ENCODE measurements around the gene VPS33A. TPM values are rescaled to one million over a fixed set of nuclear protein-coding genes. Genes with fewer than 3 reads are reported as not detected.

The VPS33A gene
- total and polyA plus RNA-seq, 2 experiments from 2014 or later = 19.5 to 48.0 TPM

GRCh38 chr12:122235741-122236140 lies 30.6 kb downstream of the VPS33A start:
- Histone ChIP-seq H3K9me2 (ENCODE audit: insufficient read depth) (no peaks in the 10 kb centered on the region), H3K79me2 (replicated peaks; ENCODE audit: insufficient read depth) (no peaks in the 10 kb centered on the region), H2AFZ (no peak overlapping the region), H3K27ac (ENCODE audit: low read depth) (no peak overlapping the region), H4K20me1 (replicated peaks; ENCODE audit: insufficient read depth) (no peaks in the 10 kb centered on the region), H3K36me3 (ENCODE audit: insufficient read depth) (peaks cover 4% of the 10 kb centered on the region; the same call in 1 of the 2 replicates), H3F3A (replicated peaks; ENCODE audit: low read depth) (no peaks in the 10 kb centered on the region), H3K4me1 (ENCODE audit: insufficient read depth) (no peaks in the 10 kb centered on the region), H3K4me2 (no peak overlapping the region), H3K27me3 (ENCODE audit: insufficient read depth) (no peaks in the 10 kb centered on the region), H3K4me3 (no peak overlapping the region)
- ATAC-seq (no peak), DNase-seq (ENCODE audit: low spot score) (no peak)
- no peak overlapping the region for H3K4me3 Mint-ChIP-seq
- H3K27me3 Mint-ChIP-seq (ENCODE audit: insufficient read depth, low read depth, poor library complexity) = peaks cover 2% of the 10 kb centered on the region
- H3K27ac Mint-ChIP-seq = no peak overlapping the region
- peaks cover 48% of the 10 kb centered on the region for H3K36me3 Mint-ChIP-seq (ENCODE audit: low read depth)
- H3K4me1 Mint-ChIP-seq = no peaks in the 10 kb centered on the region
- H3K9me3 Mint-ChIP-seq = no peaks in the 10 kb centered on the region; the same call in 2 of the 3 replicates
- TF ChIP-seq STAT1 (IDR thresholded peaks at IDR 0.05; ENCODE audit: unreplicated experiment) = no peak
- no peak for TF ChIP-seq CREB1 (CRISPR knock-in tag; IDR thresholded peaks at IDR 0.05; ENCODE audit: low read depth)
- TF ChIP-seq REST (IDR thresholded peaks at IDR 0.05; ENCODE audit: unreplicated experiment) = no peak
- TF ChIP-seq ETS1 (IDR thresholded peaks at IDR 0.05) = no peak
- no peak for TF ChIP-seq ZNF114 (CRISPR knock-in tag; IDR thresholded peaks at IDR 0.05)
- TF ChIP-seq EZH2phosphoT487 (IDR thresholded peaks at IDR 0.05; ENCODE audit: unreplicated experiment) = no peak
- no peak for TF ChIP-seq JUNB (IDR thresholded peaks at IDR 0.05; ENCODE audit: unreplicated experiment)

GRCh38 chr12:122232691-122233090 lies 33.6 kb downstream of the VPS33A start:
- H3K4me1 Mint-ChIP-seq = no peaks in the 10 kb centered on the region
- no peak overlapping the region for H3K4me3 Mint-ChIP-seq
- Histone ChIP-seq H3K4me1 (ENCODE audit: insufficient read depth) (no peaks in the 10 kb centered on the region), H3K79me2 (replicated peaks; ENCODE audit: insufficient read depth) (no peaks in the 10 kb centered on the region), H3K4me3 (no peak overlapping the region), H3F3A (replicated peaks; ENCODE audit: low read depth) (no peaks in the 10 kb centered on the region), H3K27me3 (ENCODE audit: insufficient read depth) (no peaks in the 10 kb centered on the region), H3K36me3 (ENCODE audit: insufficient read depth) (no peaks in the 10 kb centered on the region), H3K27ac (ENCODE audit: low read depth) (no peak overlapping the region), H4K20me1 (replicated peaks; ENCODE audit: insufficient read depth) (no peaks in the 10 kb centered on the region), H2AFZ (no peak overlapping the region), H3K9me2 (ENCODE audit: insufficient read depth) (no peaks in the 10 kb centered on the region), H3K4me2 (no peak overlapping the region)
- TF ChIP-seq ZNF331 (CRISPR knock-in tag; IDR thresholded peaks at IDR 0.05; ENCODE audit: low read depth) = no peak
- TF ChIP-seq ZNF462 (CRISPR knock-in tag; IDR thresholded peaks at IDR 0.05) = no peak
- DNase-seq (ENCODE audit: low spot score) (no peak), ATAC-seq (no peak)
- H3K27ac Mint-ChIP-seq = no peak overlapping the region
- peaks cover 2% of the 10 kb centered on the region for H3K27me3 Mint-ChIP-seq (ENCODE audit: insufficient read depth, low read depth, poor library complexity)
- peaks cover 27% of the 10 kb centered on the region for H3K36me3 Mint-ChIP-seq (ENCODE audit: low read depth)
- H3K9me3 Mint-ChIP-seq = no peaks in the 10 kb centered on the region

Data from GM23338 (cell line).